ENCODE measurements around the gene RRP1.

Gene RRP1

GRCh38 chr21:43846430-43846829 is 57.1 kb downstream of the RRP1 start:
- DNase-seq = no peak

- no peak for DNase-seq
These were observed 57.9 kb downstream of the RRP1 start for GRCh38 chr21:43847301-43847700.

- no peak for DNase-seq
These were observed 59.4 kb downstream of the RRP1 start for GRCh38 chr21:43848771-43849170.

GRCh38 chr21:43849532-43850299 is 60.3 kb downstream of the RRP1 start:
- DNase-seq = no peak

- DNase-seq = no peak
These were observed 61.4 kb downstream of the RRP1 start for GRCh38 chr21:43850728-43851295.

- DNase-seq = no peak
These were observed 62.2 kb downstream of the RRP1 start for GRCh38 chr21:43851593-43851992.

GRCh38 chr21:43853851-43854772 is 64.7 kb downstream of the RRP1 start:
- no peak for DNase-seq
